RPMI8226 (cell line): ENCODE measurements around the gene ARL4A.

Experiments used
- DNase-seq: peaks from one replicate; pipeline ENCODE4 v3.0.0-alpha.2; 2015

The ARL4A gene

GRCh38 chr7:12705878-12706277 is 18.4 kb downstream of the ARL4A start:
- no peak for DNase-seq

- no peak for DNase-seq
These were observed 19.6 kb downstream of the ARL4A start for GRCh38 chr7:12706900-12707536.

GRCh38 chr7:12708314-12708713 is 20.9 kb downstream of the ARL4A start:
- no peak for DNase-seq

- DNase-seq = no peak
These were observed 22.5 kb downstream of the ARL4A start for GRCh38 chr7:12709726-12710502.

GRCh38 chr7:12711124-12711523 is 23.7 kb downstream of the ARL4A start:
- DNase-seq = no peak

GRCh38 chr7:12712236-12712635 is 24.8 kb downstream of the ARL4A start:
- DNase-seq = no peak

GRCh38 chr7:12713625-12714378 is 26.4 kb downstream of the ARL4A start:
- DNase-seq = no peak

GRCh38 chr7:12714379-12714737 is 26.9 kb downstream of the ARL4A start:
- DNase-seq = no peak

- DNase-seq = no peak
These were observed 28.1 kb downstream of the ARL4A start for GRCh38 chr7:12715372-12716133.

GRCh38 chr7:12716134-12716681 is 28.8 kb downstream of the ARL4A start:
- DNase-seq = no peak

- no peak for DNase-seq
These were observed 29.3 kb downstream of the ARL4A start for GRCh38 chr7:12716722-12717121.

GRCh38 chr7:12719141-12719919 is 31.9 kb downstream of the ARL4A start:
- no peak for DNase-seq

GRCh38 chr7:12719981-12720865 is 32.8 kb downstream of the ARL4A start:
- no peak for DNase-seq

GRCh38 chr7:12721286-12721830 is 33.9 kb downstream of the ARL4A start:
- no peak for DNase-seq

- no peak for DNase-seq
These were observed 34.7 kb downstream of the ARL4A start for GRCh38 chr7:12722136-12722535.

- no peak for DNase-seq
These were observed 35.5 kb downstream of the ARL4A start for GRCh38 chr7:12722636-12723605.

- no peak for DNase-seq
These were observed 38.3 kb downstream of the ARL4A start for GRCh38 chr7:12725575-12726316.

- DNase-seq = no peak
These were observed 39.5 kb downstream of the ARL4A start for GRCh38 chr7:12726908-12727307.
